ENCODE data around the gene ANXA4. TPM values are rescaled to one million over a fixed set of nuclear protein-coding genes. Genes with fewer than 3 reads are reported as not detected.
"Not testable (repeated sequence)": the region's sequence is repeated elsewhere in the genome, so short reads cannot be mapped to it uniquely, and the experiment has no call there.

Gene ANXA4
- total RNA-seq, 3 donors from 2014 or later (not counting 1 experiment from before 2014, with no cell fraction given): 44.6 to 63.6 (median 55.8) TPM

DNA sequence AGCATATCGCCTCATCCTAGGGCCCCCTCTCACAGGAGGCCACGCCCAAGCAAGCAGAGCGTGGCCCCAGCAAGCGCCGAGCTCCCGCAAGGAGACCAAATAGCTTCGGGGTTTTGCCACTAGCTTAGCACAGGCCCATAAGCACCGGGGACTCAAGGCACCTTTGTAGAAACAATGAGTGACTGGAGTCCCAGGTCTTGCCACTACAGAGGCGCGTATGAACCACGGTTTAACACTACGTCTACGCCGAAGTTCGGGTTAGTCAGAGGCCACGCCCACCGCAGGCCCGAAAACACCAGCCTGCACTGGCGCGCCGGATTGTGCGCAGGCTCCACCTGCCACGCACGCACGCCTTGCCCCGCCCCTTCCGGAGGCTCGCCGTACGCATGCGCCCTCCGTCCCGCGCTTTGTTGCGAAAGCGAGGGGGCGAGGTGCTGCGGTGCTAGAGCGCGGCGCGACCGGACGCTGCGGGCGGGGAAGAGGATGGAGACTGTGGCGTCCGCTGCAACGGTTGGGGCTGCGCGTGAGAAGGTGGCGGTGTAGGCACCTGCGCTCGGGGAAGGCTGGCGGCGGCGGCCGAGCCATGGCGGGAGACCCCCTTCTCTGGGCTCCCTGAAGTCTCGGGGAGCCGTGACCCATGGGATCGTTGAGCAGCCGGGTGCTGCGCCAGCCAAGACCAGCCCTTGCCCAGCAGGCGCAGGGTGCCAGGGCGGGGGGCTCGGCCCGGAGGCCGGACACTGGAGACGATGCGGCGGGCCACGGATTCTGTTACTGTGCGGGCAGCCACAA, 87.5 kb downstream of the ANXA4 start, which contains the start of gene GMCL1:
GMCL1 (plus strand) TSS at position 405 of the 789 bp plus-strand sequence; CDS start at position 638, 233 bp downstream.
- TF ChIP-seq, protein P1, sequence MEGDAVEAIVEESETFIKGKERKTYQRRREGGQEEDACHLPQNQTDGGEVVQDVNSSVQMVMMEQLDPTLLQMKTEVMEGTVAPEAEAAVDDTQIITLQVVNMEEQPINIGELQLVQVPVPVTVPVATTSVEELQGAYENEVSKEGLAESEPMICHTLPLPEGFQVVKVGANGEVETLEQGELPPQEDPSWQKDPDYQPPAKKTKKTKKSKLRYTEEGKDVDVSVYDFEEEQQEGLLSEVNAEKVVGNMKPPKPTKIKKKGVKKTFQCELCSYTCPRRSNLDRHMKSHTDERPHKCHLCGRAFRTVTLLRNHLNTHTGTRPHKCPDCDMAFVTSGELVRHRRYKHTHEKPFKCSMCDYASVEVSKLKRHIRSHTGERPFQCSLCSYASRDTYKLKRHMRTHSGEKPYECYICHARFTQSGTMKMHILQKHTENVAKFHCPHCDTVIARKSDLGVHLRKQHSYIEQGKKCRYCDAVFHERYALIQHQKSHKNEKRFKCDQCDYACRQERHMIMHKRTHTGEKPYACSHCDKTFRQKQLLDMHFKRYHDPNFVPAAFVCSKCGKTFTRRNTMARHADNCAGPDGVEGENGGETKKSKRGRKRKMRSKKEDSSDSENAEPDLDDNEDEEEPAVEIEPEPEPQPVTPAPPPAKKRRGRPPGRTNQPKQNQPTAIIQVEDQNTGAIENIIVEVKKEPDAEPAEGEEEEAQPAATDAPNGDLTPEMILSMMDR (IDR thresholded peaks at IDR 0.05): no peak
- H3K27ac Mint-ChIP-seq: peak within 1 kb of the TSS; percentile 81 to 99
- no peaks in the 10 kb centered on the region for H3K36me3 ChIP-seq (ENCODE audit: control insufficient read depth, insufficient read depth, low read length)
- H3K4me3 Mint-ChIP-seq: peak within 1 kb of the TSS; percentile 99
- H3K27me3 ChIP-seq (ENCODE audit: control insufficient read depth, insufficient read depth, low read length): no peaks in the 10 kb centered on the region
- H3K36me3 Mint-ChIP-seq: no peaks in the 10 kb centered on the region
- H3K4me1 ChIP-seq (ENCODE audit: control insufficient read depth, insufficient read depth, low read length): peaks cover 27% of the 10 kb centered on the region
- no peaks in the 10 kb centered on the region for H3K9me3 Mint-ChIP-seq
- intact Hi-C loops (cut with micrococcal nuclease): loop anchor here (1.0 to 10.0 kb wide), 6 partner anchors 54 to 395 kb away; partner anchors contain the start of genes AAK1, NFU1 and PCBP1
- H3K4me1 Mint-ChIP-seq: peaks cover 39 to 48% of the 10 kb centered on the region in 2 donors
- no peaks in the 10 kb centered on the region for H3K27me3 Mint-ChIP-seq (ENCODE audit: low read depth in 2 of 2)
- peak; percentile 92 to 98 (median 92) for ATAC-seq
- peak within 1 kb of the TSS; percentile 73 for H3K4me3 ChIP-seq (ENCODE audit: low read length)
- no peaks in the 10 kb centered on the region for H3K9me3 ChIP-seq (ENCODE audit: control insufficient read depth, insufficient read depth, low read length)
- 0% methylated on average over 74 of the region's 74 CpGs for WGBS (ENCODE audit: insufficient coverage)
- peak within 1 kb of the TSS; percentile 84 for H3K27ac ChIP-seq (ENCODE audit: low read length)
- DNase-seq: peak; percentile 99 to 100

DNA sequence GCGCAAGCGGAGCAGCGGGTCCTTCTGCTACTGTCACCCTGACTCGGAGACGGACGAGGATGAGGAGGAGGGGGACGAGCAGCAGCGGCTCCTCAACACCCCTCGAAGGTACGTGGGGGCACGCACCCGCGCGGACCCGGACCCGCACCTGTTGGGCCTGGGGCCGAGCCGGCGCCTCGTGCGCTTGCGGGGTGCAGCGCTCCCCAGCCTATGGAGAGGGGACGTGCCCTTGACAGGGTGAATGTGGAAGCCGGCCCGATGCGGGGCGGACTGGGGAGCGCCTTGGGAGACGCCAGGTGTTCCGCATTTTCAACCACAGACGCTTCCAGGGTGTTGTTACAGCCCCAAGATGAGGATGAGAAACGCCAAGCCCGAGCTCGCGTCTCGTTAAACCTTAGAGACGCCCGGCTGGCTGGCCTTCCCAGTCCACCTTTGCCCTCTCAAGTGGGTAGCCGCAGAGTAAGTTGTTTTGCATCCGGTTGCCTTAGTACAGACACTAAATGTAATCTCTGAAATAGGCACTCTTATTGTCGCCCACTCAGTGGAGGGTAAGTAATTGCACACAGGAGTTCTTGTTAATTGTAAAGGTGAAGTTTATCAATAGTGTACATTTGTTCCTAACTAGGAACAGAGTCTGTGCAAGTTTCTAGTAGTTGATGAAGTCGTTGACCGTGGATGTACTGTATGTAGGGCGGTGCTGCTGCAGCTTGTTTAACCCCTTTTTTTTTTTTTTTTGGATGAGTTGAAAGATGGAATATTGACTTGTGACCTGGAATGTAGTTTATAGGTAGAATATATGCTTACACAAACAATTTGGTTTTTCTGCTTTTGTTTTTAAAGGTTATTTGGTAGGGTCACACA, 88.3 kb downstream of the ANXA4 start:
- no peaks in the 10 kb centered on the region for H3K27me3 ChIP-seq (ENCODE audit: control insufficient read depth, insufficient read depth, low read length)
- ATAC-seq (peak; percentile 11 to 21 (median 17)), DNase-seq (peak; percentile 47 to 65)
- peak overlapping the region; percentile 82 for H3K27ac ChIP-seq (ENCODE audit: low read length)
- peak overlapping the region; percentile 73 for H3K4me3 ChIP-seq (ENCODE audit: low read length)
- under 1% methylated on average over 45 of the region's 45 CpGs for WGBS (ENCODE audit: insufficient coverage)
- no peaks in the 10 kb centered on the region for H3K27me3 Mint-ChIP-seq (ENCODE audit: low read depth in 2 of 2)
- H3K27ac Mint-ChIP-seq: peak overlapping the region; percentile 81 to 99
- H3K36me3 ChIP-seq (ENCODE audit: control insufficient read depth, insufficient read depth, low read length): no peaks in the 10 kb centered on the region
- H3K4me1 ChIP-seq (ENCODE audit: control insufficient read depth, insufficient read depth, low read length): peaks cover 27% of the 10 kb centered on the region
- peaks cover 47 to 55% of the 10 kb centered on the region in 2 donors for H3K4me1 Mint-ChIP-seq
- H3K36me3 Mint-ChIP-seq: no peaks in the 10 kb centered on the region
- H3K4me3 Mint-ChIP-seq: peak overlapping the region; percentile 99
- TF ChIP-seq, protein P1 (IDR thresholded peaks at IDR 0.05): no peak
- no peaks in the 10 kb centered on the region for H3K9me3 ChIP-seq (ENCODE audit: control insufficient read depth, insufficient read depth, low read length)
- no peaks in the 10 kb centered on the region for H3K9me3 Mint-ChIP-seq
- intact Hi-C loops (cut with micrococcal nuclease): loop anchor here (5.0 kb wide), 1 partner anchor 312 kb away; no protein-coding TSS in a partner anchor

DNA sequence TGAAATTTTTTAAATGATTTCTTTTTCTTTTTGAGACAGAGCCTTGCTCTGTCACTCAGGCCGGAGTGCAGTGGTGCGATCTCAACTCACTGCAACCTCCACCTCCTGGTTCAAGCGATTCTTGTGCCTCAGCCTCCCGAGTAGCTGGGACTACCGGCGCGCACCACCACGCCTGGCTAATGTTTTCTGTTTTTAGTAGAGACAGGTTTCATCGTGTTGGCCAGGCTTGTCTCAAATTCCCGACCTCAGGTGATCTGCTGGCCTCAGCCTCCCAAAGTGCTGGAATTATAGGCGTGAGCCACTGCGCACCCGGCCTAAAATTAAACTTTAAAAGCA, 88.9 kb downstream of the ANXA4 start:
- H3K36me3 Mint-ChIP-seq; H3K27ac ChIP-seq (ENCODE audit: low read length); DNase-seq; H3K36me3 ChIP-seq (ENCODE audit: control insufficient read depth, insufficient read depth, low read length); H3K4me3 ChIP-seq (ENCODE audit: low read length); ATAC-seq; H3K27me3 Mint-ChIP-seq (ENCODE audit: low read depth in 2 of 2); H3K9me3 Mint-ChIP-seq; H3K27me3 ChIP-seq (ENCODE audit: control insufficient read depth, insufficient read depth, low read length); H3K9me3 ChIP-seq (ENCODE audit: control insufficient read depth, insufficient read depth, low read length): not testable (repeated sequence)
- 86% methylated on average over 13 of the region's 13 CpGs for WGBS (ENCODE audit: insufficient coverage)
- Mint-ChIP-seq H3K4me3 (peak overlapping the region; percentile 99), H3K27ac (peak overlapping the region; percentile 81 to 99), H3K4me1 (peaks cover 52 to 61% of the 10 kb centered on the region in 2 donors)
- peaks cover 27% of the 10 kb centered on the region for H3K4me1 ChIP-seq (ENCODE audit: control insufficient read depth, insufficient read depth, low read length)
- intact Hi-C loops (cut with micrococcal nuclease): loop anchor here (5.0 kb wide), 1 partner anchor 311 kb away; no protein-coding TSS in a partner anchor

Measured in natural killer cell (primary cell).